GM10248 (cell line): ENCODE results near the gene PTPRG.
"Not testable (repeated sequence)": the region's sequence is repeated elsewhere in the genome, so short reads cannot be mapped to it uniquely, and the experiment has no call there.

Experiments used
- CTCF ChIA-PET: fragments of 300-600 bp; sonication (Branson Sonifier 250); formaldehyde crosslinking; extraction: SDS; loops from one replicate; lab custom pipeline; 2021; ENCODE audit warnings: antibody characterized with exemption; lab: Yijun Ruan, JAX
- POLR2A ChIA-PET: fragments of 350-650 bp; sonication (Branson Sonifier 250); formaldehyde crosslinking; extraction: SDS; loops from one replicate; lab custom pipeline; 2020; ENCODE audit warnings: antibody characterized with exemption; lab: Yijun Ruan, JAX
- DNase-seq: peaks from one replicate; pipeline ENCODE4 v3.0.0; 2012; ENCODE audit errors: extremely low spot score
- TF ChIP-seq, protein P1 (sequence below): IDR thresholded peaks from 2 replicates; pipeline ENCODE4 v1.5.1; 2012; ENCODE audit warnings: mild to moderate bottlenecking, low read depth; ENCODE audit errors: extremely low read depth, missing control alignments, control extremely low read depth

The PTPRG gene

DNA sequence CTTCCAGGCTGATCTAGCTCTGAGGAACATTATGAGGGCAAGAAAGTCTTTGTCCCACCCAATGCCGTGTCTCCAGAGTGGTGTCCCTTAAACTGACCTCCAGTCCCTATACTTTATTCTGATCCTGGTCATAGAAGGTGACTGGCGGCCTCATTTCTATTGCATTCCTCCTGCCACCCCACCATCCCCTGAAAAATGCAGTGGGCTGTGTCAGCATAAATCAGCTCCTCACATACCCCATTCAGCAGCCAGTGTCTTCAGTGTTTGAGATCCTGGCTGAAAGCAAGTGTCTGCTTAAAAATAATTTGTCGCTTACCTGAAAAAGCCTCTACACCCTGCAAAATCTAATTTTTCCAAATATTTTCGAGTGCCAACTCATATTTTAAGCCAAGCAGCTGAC lies 465.9 kb downstream of the PTPRG start:
- CTCF ChIA-PET, result no interaction called here
- TF ChIP-seq, protein P1, sequence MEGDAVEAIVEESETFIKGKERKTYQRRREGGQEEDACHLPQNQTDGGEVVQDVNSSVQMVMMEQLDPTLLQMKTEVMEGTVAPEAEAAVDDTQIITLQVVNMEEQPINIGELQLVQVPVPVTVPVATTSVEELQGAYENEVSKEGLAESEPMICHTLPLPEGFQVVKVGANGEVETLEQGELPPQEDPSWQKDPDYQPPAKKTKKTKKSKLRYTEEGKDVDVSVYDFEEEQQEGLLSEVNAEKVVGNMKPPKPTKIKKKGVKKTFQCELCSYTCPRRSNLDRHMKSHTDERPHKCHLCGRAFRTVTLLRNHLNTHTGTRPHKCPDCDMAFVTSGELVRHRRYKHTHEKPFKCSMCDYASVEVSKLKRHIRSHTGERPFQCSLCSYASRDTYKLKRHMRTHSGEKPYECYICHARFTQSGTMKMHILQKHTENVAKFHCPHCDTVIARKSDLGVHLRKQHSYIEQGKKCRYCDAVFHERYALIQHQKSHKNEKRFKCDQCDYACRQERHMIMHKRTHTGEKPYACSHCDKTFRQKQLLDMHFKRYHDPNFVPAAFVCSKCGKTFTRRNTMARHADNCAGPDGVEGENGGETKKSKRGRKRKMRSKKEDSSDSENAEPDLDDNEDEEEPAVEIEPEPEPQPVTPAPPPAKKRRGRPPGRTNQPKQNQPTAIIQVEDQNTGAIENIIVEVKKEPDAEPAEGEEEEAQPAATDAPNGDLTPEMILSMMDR, result no peak
- POLR2A ChIA-PET, result no interaction called here
- DNase-seq, result no peak

DNA sequence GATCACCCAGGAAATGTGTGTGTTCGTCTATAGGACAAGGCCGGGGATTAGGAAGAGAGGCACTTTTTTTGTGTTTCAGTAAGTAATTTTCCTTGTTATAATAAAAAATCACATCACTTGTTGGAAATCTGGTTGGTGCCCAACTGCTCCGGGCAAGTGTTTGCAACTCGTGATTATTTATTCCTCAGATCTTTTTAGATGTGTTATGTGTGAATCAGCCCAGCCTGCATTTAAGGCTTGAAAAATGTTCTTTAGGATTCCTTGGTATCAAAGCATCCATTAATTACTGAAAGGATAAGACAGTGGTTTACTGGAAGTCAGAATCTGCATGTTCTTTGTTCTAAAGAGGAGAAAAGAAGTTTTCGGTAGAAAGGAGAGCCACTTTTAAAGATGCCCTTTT lies 466.4 kb downstream of the PTPRG start:
- POLR2A ChIA-PET, result no interaction called here
- CTCF ChIA-PET, result no interaction called here
- TF ChIP-seq, protein P1, result no peak

DNA sequence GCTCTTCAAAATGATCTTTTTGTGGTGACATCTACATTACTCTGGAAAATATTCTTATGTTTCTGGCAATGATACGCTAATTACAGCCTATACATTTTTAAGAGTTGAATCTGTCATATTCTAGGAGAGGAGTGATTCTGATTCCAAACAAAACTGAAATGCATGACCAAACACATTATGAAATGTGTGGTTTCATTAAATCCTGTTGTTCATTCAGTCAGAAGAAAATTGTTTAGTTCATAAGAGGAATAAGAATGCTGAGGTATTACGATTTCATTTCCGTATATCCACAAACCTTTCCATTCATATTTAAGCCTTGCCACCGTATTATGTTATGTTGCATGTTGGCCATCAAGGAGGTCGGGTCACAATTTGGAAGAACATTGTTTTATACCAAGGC lies 466.9 kb downstream of the PTPRG start:
- TF ChIP-seq, protein P1, result no peak
- DNase-seq, result no peak
- POLR2A ChIA-PET, result no interaction called here
- CTCF ChIA-PET, result no interaction called here

More for the DNA sequence above, 466.4 kb downstream of the PTPRG start:
- DNase-seq, result no peak

DNA sequence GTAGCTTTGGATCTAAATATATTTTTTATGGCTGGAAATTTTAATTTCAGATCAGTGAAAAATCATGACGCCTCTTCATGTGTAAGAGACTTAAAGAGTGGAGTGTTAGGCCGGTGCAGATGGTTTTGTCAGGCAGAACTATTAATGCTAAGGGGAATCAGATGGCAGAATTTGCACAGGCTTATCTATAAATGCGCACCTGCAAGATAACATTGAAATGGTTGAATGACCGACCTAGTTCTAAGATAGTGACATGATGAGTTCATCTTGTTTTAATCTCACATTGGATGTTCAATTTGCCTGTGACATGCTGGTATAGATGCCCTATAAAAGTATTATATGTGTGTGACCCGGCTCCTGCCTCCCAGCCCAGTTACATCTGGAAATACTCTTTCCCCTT lies 471.4 kb downstream of the PTPRG start:
- CTCF ChIA-PET, result no interaction called here

DNA sequence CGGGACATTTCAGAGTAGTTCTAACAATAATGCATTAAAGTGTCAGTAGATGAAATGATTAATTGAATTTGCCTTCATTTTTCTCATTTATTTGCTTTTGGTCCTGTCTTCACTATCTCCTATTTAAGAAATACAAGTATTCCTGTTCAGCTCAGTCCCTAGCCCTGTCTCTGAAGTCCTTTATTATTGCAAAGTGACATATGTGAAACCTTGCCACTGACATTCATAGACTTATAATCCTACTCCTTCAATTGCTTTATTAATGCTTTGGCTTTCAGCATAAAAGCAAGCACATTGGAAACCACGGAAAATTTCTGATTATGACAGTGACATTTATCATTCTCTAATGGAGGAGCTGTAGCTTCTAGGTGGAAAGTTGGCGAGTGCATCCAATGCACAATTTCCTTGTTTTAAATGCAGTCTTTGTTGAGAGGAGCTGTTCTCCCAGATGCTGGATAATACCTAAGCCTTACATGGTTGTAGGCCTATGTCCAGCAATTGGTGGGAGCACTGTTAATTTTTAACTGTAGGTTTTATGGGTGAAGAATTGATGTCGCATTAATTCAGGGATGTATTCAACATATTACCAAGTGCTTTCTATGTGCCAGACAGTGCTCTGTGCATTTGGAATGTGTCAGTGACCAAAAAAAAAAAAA lies 474.2 kb downstream of the PTPRG start:
- CTCF ChIA-PET, result no interaction called here
- DNase-seq, result no peak
- POLR2A ChIA-PET, result no interaction called here
- TF ChIP-seq, protein P1, result no peak

More for the DNA sequence above, 471.4 kb downstream of the PTPRG start:
- DNase-seq, result no peak
- POLR2A ChIA-PET, result no interaction called here
- TF ChIP-seq, protein P1, result no peak

DNA sequence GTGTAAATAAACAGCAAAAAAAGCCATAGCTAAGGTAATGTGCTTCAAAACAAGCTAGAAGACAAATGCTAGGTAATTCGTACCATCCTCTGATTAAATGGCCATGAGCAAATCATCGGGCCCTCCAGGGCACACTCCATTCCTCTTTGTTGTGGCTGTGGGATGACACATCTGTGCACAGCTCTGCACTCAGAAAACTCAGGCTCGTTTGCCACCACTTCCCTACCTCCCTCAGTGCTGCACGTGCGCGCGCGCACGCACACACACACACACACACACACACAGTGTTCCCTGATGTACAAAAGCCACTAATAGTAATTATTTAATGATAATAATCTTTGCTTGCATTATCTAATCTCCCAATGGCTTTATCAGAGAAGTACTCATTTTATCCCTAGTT lies 475.4 kb downstream of the PTPRG start:
- no peak for DNase-seq
- ChIA-PET CTCF (interaction anchor here (1.2 to 1.4 kb wide), 3 partner anchors 8 to 33 kb away, joined by 3 to 4 read pairs (median 3); no protein-coding TSS in a partner anchor), POLR2A (no interaction called here)
- TF ChIP-seq, protein P1, result no peak

DNA sequence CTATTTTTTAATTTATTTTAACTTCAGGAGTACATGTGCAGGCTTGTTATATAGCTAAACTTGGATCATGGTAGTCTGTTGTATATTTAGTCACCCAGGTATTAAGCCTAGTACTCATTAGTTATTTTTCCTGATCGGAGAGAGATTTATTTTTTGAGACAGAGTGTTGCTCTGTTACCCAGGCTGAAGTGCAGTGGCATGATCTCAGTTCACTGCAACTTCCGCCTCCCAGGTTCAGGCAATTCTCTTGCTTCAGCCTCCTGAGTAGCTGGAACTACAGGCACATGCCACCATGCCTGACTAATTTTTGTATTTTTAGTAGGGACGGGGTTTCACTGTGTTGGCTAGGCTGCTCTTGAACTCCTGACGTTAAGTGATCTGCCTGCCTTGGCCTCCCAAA lies 477.4 kb downstream of the PTPRG start:
- DNase-seq, POLR2A ChIA-PET, CTCF ChIA-PET: not testable (repeated sequence)
